Renal cortical epithelial cell (primary cell): ENCODE data around the gene FKBP9. TPM values are rescaled to one million over a fixed set of nuclear protein-coding genes. Genes with fewer than 3 reads are reported as not detected.
"Not testable (repeated sequence)": the region's sequence is repeated elsewhere in the genome, so short reads cannot be mapped to it uniquely, and the experiment has no call there.

Experiments
- DNase-seq: peaks from one replicate; pipeline ENCODE4 v3.0.0-alpha.2; 2011; ENCODE audit warnings: low read depth
- total RNA-seq: library from RNA; depleted of rRNA; stranded (reverse); fragments of >200 nt; gene quantifications from 2 replicates; pipeline ENCODE4 v1.2.3, GENCODE V29; 2014

FKBP9 gene
- total RNA-seq, 1 donor from 2014 or later = 143 TPM

GRCh38 chr7:33005690-33006089 is 48.5 kb downstream of the FKBP9 start:
- DNase-seq = not testable (repeated sequence)

- no peak for DNase-seq
These were observed 52.5 kb downstream of the FKBP9 start for GRCh38 chr7:33009734-33010133.

- DNase-seq = no peak
These were observed 55.1 kb downstream of the FKBP9 start for GRCh38 chr7:33012364-33012763.

- no peak for DNase-seq
These were observed 67.0 kb downstream of the FKBP9 start for GRCh38 chr7:33024189-33024757.

GRCh38 chr7:33035776-33036175 is 78.5 kb downstream of the FKBP9 start:
- DNase-seq = no peak

GRCh38 chr7:33038639-33039038 is 81.4 kb downstream of the FKBP9 start:
- DNase-seq = no peak

- no peak for DNase-seq
These were observed 82.1 kb downstream of the FKBP9 start for GRCh38 chr7:33039257-33039902.

- DNase-seq = no peak
These were observed 82.7 kb downstream of the FKBP9 start for GRCh38 chr7:33039903-33040292.

GRCh38 chr7:33040803-33041516 is 83.7 kb downstream of the FKBP9 start:
- DNase-seq = peak; percentile 80

GRCh38 chr7:33041631-33042428 is 84.6 kb downstream of the FKBP9 start:
- no peak for DNase-seq

GRCh38 chr7:33043501-33044400 is 86.5 kb downstream of the FKBP9 start:
- no peak for DNase-seq

- DNase-seq = peak; percentile 76
These were observed 87.1 kb downstream of the FKBP9 start for GRCh38 chr7:33044401-33044718.

GRCh38 chr7:33044986-33045385 is 87.7 kb downstream of the FKBP9 start:
- DNase-seq = no peak

GRCh38 chr7:33048257-33048656 is 91.0 kb downstream of the FKBP9 start:
- no peak for DNase-seq

- DNase-seq = no peak
These were observed 91.5 kb downstream of the FKBP9 start for GRCh38 chr7:33048704-33049103.

- DNase-seq = peak; percentile 62
These were observed 93.5 kb downstream of the FKBP9 start for GRCh38 chr7:33050535-33051318.

- no peak for DNase-seq
These were observed 96.5 kb downstream of the FKBP9 start for GRCh38 chr7:33053721-33054120.

GRCh38 chr7:33054261-33054964 is 97.2 kb downstream of the FKBP9 start:
- DNase-seq = peak; percentile 34

GRCh38 chr7:33055158-33055557 is 97.9 kb downstream of the FKBP9 start:
- peak; percentile 25 for DNase-seq
